ENCODE measurements around the gene SRGAP1. TPM values are rescaled to one million over a fixed set of nuclear protein-coding genes. Genes with fewer than 3 reads are reported as not detected.
"Not testable (repeated sequence)": the region's sequence is repeated elsewhere in the genome, so short reads cannot be mapped to it uniquely, and the experiment has no call there.

The SRGAP1 gene
- total RNA-seq, 1 donor from 2014 or later = 0.22 TPM

GRCh38 chr12:64036414-64036813 is 191.9 kb downstream of the SRGAP1 start:
- intact Hi-C loops (cut with micrococcal nuclease) = no loop called here

DNA sequence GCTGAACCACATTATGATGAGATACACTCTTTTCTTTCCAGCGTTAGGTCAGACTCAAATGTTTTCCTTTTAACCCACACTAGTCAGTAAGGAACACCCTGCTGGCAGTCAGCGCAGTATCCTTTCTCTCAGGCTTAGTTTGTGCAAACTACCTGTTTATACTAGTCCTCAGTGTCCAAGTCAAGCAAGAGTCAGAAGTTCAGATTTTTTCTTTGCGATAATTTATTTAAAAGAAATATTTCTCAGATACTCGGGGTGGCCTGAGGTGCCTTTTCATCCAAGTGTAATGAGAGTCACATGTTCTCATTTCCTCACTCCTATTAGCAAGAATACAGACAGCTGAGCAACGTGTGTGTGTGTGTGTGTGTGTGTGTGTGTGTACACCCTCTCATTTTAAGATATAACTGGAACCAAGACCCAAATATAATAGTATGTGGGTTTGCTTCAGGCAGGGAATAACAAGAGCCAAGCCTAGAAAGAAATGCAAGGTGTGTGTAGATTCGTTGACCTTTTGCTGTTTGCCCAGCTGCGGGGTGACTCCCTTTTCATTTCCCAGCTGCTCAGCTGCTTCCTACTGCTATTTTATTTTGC is 194.9 kb downstream of the SRGAP1 start:
- intact Hi-C loops (cut with micrococcal nuclease) = no loop called here

DNA sequence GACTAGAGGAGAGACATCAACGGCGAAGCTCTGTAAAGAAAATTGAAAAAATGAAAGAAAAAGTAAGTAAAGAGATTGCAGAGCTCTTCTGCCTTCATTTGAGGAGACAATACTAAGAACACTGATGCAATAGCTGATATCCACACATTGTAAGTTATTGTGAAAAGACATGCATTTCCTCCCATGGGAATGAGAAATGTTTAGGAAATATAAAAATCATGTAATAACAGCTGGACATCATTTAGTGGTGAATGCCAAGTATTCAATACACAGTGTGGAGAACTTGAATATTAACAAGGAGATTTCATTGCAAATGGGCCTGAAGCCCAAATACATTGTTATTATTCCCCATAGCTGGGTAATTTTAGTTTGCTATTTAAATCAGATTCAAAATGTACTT is 198.4 kb downstream of the SRGAP1 start:
- intact Hi-C loops (cut with micrococcal nuclease) = no loop called here

GRCh38 chr12:64044191-64044590 is 199.7 kb downstream of the SRGAP1 start:
- intact Hi-C loops (cut with micrococcal nuclease) = no loop called here

DNA sequence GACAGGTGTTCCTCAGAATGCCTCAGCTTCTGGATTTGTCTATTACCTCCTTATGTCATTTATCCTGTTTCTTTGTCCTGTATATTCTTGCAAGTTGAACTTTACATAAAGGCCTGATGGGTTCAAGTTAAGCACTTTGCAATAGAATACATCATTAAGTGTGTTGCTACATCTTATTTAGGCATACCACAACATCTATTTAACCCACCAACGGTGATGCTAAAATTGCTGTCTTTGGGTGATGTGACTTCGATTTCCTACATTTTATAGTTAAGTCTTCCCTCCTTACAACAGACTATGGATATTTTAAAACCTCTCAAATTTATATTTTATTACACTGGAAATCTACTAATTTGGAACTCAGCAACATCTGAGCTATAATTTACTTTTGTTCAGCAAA is 206.6 kb downstream of the SRGAP1 start:
- intact Hi-C loops (cut with micrococcal nuclease) = no loop called here

GRCh38 chr12:64053117-64053516 is 208.6 kb downstream of the SRGAP1 start:
- intact Hi-C loops (cut with micrococcal nuclease) = no loop called here

DNA sequence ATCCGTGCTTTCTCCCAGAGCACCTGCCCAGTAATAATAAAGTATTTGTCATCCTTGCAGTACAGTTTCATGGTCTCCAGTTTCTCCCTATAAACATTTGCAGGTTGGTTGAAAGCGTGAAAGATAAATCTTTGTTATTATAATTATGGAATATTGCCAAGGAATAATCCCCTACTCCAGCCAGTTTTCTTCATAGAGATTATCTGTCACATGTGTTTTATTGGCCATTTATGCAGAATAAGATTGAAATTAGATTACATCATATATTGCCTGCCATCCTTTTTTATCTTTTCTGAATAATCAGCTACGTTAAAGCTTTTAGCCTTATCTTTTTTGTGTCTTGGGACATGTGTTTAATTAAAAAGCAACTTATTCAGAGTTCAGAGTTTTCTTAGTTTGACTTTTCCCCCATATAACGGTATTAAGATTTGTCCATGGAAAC is 209.6 kb downstream of the SRGAP1 start:
- intact Hi-C loops (cut with micrococcal nuclease) = no loop called here

GRCh38 chr12:64056741-64057140 is 212.2 kb downstream of the SRGAP1 start:
- intact Hi-C loops (cut with micrococcal nuclease) = no loop called here

- intact Hi-C loops (cut with micrococcal nuclease) = no loop called here
These were observed 213.2 kb downstream of the SRGAP1 start for GRCh38 chr12:64057706-64058105.

GRCh38 chr12:64058541-64059265 is 214.2 kb downstream of the SRGAP1 start:
- intact Hi-C loops (cut with micrococcal nuclease) = no loop called here

GRCh38 chr12:64059685-64060084 is 215.2 kb downstream of the SRGAP1 start:
- intact Hi-C loops (cut with micrococcal nuclease) = no loop called here

GRCh38 chr12:64061868-64062375 is 217.4 kb downstream of the SRGAP1 start:
- intact Hi-C loops (cut with micrococcal nuclease) = no loop called here

DNA sequence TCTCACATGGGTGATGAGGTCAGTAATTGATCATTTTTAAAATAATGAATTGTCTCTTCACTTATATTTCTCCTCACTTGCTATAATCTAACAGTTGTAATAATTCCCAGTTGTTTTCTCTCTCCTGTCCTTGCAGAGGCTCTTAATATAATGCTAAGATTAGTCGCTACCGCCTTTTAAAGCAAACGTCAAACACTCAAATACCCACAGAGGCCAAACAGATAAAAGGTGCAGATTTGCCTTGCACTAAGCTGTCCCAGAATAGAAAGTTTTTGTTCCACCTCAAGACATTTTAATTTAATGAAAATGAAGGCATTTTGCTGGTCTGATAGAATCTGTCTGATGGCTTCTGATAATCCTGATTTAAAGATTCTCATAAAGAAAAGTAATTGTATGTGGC is 218.6 kb downstream of the SRGAP1 start:
- intact Hi-C loops (cut with micrococcal nuclease) = no loop called here

DNA sequence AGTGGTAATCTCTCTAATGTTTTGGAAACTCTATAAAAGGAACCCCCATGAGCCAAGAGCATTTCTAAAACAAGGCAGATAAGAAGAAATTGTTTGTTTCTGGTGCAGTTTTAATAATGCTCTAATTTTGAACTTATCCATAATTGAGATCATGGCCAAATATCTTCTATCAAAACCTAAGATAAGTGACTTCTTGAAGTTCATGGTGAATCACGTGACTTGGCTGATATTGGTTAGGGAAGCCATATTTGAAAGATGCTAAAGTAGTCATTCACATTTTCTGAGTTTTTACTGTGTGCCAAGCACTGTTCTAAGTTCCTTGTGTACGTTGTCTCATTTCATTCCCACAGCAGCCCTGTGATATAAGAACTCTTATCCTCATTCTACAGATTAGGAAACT is 219.7 kb downstream of the SRGAP1 start:
- intact Hi-C loops (cut with micrococcal nuclease) = no loop called here

GRCh38 chr12:64064706-64065105 is 220.2 kb downstream of the SRGAP1 start:
- intact Hi-C loops (cut with micrococcal nuclease) = no loop called here

DNA sequence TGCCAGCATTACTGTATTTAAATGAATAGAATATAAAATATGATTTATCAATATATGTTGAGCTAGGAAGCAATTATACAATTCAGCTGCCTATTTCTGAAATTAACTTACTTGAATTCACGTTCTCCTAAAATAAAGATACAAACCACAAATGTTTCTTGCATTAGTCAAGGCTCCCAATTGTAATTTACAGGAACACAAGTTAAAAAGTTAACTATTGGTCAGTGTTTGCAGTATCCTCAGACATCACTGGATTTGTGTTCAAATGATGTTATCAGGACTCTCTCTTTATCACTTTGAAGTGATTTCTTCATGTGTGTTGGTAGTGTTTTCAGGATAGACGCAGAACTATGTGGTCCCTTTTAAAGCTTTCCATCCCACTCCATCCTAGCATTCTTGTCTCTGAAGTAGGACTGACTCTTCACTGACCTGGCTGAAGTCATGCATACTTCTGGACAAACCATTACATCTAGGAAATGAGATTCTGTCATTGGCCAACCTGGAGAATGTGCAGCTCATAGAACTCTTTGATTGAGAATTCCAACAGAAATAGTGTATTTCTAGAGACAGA is 221.5 kb downstream of the SRGAP1 start:
- intact Hi-C loops (cut with micrococcal nuclease) = no loop called here

DNA sequence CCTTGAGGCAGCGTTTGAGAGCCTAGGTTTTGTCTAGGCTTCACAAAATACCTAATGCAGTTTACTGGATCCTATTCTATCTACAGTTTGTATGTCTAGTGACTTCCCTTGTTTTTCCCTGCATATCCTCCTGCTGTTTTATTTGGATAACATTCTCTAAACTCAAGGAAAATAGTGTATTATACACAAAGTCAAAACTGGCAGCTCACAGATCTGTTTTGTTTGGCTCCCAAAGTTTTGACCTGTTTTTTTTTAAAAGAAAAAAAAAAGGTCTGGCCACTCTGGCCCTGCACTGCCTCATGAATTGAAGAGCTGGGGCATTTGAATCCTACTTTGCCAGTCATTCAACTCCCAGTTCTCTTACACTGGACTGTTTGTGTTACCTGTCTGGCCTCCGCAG is 222.3 kb downstream of the SRGAP1 start:
- intact Hi-C loops (cut with micrococcal nuclease) = no loop called here

DNA sequence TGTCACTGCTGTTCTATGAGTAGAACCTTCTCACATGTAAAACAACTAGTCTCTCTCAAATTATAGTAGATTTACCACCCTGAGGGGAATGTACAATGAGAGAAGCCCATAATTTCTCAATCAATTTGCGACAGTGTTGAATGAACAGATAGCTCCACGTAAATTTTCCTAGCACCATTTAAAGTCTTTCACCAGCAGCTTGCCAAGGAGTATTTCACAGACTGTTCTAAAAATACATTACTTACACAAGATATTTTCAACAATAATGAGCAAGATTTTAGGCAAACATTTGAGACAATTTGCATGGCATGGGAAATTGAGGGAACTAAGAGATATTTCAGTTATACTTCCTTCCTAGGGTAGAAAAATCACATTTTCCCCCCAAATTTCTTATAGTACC is 226.0 kb downstream of the SRGAP1 start:
- intact Hi-C loops (cut with micrococcal nuclease) = no loop called here

- intact Hi-C loops (cut with micrococcal nuclease) = no loop called here
These were observed 228.5 kb downstream of the SRGAP1 start for GRCh38 chr12:64072916-64073575.

DNA sequence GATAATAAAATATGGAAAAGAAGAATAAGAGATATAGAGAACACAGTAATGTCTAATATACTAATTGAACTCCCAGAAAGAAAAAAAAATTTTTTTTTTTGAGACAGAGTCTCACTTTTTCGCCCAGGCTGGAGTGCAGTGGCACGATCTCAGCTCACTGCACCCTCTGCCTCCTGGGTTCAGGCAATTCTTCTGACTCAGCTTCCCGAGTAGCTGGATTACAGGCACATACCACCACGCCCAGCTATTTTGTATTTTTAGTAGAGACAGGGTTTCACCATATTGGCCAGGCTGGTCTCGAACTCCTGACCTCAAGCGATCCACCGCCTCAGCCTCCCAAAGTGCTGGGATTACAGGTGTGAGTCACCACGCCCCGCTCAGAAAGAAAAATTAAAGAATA is 232.1 kb downstream of the SRGAP1 start:
- intact Hi-C loops (cut with micrococcal nuclease) = not testable (repeated sequence)

DNA sequence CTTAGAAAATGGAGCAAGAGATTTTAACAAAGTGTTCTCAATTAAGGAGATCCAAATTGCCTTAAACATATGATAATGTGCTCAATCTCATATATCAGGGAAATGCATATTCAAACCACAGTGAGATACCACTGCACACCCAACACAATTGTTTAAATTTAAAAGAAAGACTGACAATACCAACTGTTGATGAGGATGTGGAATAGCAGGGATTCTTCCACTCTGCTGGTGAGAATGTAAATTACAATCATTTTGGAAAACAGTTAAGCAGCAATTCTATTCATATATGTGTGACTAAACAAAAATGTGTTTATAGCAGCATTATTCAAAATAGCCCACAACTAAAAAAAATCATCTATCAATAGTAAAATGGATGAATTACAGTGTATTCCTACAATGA is 233.4 kb downstream of the SRGAP1 start:
- intact Hi-C loops (cut with micrococcal nuclease) = no loop called here
